Bronchial epithelial cell (primary cell): ENCODE measurements around the gene IFNAR2. TPM values are rescaled to one million over a fixed set of nuclear protein-coding genes. Genes with fewer than 3 reads are reported as not detected.

Experiments
- DNase-seq: peaks from one replicate; pipeline ENCODE4 v3.0.0-alpha.2; 2010; ENCODE audit warnings: low read depth
- FAIRE-seq: peaks from 2 replicates; lab custom pipeline; 2011; peaks lifted over from hg19 to GRCh38; lab: Jason Lieb, UNC
- H3K27me3 ChIP-seq: 2 replicates; pipeline ENCODE4 v1.5.1; 2011; ENCODE audit warnings: low read length; ENCODE audit not compliant: control insufficient read depth, insufficient read depth
- H3K36me3 ChIP-seq: 2 replicates; pipeline ENCODE4 v1.5.1; 2011; ENCODE audit warnings: low read length; ENCODE audit not compliant: control insufficient read depth, insufficient read depth
- H3K4me3 ChIP-seq: 2 replicates; pipeline ENCODE4 v1.5.1; 2011; ENCODE audit warnings: mild to moderate bottlenecking, low read depth, low read length, control low read depth
- total RNA-seq: library from RNA; depleted of rRNA; stranded (reverse); fragments of >200 nt; gene quantifications from 2 replicates; pipeline ENCODE4 v1.2.1, GENCODE V29; 2014
- TF ChIP-seq, protein P1 (sequence below): IDR thresholded peaks from 2 replicates; pipeline ENCODE4 v1.5.1; 2011; ENCODE audit warnings: mild to moderate bottlenecking, moderate library complexity, low read length, control low read depth, inconsistent platforms; ENCODE audit not compliant: insufficient read depth, severe bottlenecking

The IFNAR2 gene
- total RNA-seq, 1 donor from 2014 or later: 2.1 TPM

DNA sequence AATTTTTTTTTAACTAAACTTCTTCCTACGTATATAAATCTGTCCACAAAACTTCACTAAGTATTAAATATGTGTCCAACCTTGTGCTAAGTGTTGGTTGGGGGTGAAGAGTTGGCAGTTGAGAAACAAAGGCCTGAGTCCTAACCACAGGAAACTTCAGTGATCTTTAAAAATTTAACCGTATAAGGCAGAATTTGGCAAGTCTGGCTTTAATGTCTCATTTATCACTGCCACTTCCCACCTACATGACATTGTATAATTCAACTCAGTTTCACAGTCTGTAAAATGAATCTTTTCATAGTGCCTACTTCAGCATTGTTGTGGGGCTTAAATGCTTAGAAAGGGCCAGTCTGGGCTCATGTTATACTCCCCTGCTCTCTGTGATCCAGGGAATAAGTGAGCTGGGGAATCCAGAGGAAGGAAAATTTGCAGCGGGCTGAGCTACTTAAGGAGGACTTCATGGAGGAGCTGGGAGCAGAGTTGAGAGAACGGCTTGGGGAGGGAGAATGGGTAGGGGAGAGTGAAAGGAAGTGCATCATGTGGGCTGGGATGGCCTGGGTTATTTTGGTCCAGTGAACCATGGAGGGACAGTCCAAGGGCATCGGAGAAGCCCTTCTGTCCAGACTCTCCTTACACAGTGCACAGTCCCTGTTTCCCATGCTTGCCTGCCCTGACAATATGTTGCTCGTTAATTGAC, 14.5 kb downstream of the IFNAR2 start:
- DNase-seq: no peak
- TF ChIP-seq, protein P1, sequence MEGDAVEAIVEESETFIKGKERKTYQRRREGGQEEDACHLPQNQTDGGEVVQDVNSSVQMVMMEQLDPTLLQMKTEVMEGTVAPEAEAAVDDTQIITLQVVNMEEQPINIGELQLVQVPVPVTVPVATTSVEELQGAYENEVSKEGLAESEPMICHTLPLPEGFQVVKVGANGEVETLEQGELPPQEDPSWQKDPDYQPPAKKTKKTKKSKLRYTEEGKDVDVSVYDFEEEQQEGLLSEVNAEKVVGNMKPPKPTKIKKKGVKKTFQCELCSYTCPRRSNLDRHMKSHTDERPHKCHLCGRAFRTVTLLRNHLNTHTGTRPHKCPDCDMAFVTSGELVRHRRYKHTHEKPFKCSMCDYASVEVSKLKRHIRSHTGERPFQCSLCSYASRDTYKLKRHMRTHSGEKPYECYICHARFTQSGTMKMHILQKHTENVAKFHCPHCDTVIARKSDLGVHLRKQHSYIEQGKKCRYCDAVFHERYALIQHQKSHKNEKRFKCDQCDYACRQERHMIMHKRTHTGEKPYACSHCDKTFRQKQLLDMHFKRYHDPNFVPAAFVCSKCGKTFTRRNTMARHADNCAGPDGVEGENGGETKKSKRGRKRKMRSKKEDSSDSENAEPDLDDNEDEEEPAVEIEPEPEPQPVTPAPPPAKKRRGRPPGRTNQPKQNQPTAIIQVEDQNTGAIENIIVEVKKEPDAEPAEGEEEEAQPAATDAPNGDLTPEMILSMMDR: no peak
- H3K36me3 ChIP-seq: peaks cover 1% of the 10 kb centered on the region

DNA sequence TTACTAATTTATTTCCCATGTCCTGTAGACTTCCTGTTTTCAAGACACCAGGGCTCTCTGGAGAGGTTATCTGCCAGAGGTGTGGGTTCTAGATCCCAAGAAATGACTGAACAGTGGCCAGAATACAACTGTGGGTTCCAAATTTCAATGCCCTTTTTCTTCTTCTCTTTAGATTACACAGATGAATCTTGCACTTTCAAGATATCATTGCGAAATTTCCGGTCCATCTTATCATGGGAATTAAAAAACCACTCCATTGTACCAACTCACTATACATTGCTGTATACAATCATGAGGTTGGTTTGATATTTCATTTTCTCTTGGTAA, 15.0 kb downstream of the IFNAR2 start:
- FAIRE-seq (no peak), DNase-seq (no peak)
- Histone ChIP-seq H3K27me3 (no peaks in the 10 kb centered on the region), H3K4me3 (no peak overlapping the region), H3K36me3 (peaks cover 4% of the 10 kb centered on the region)
- TF ChIP-seq, protein P1: no peak

More for the DNA sequence above, 14.5 kb downstream of the IFNAR2 start:
- Histone ChIP-seq H3K4me3 (no peak overlapping the region), H3K27me3 (no peaks in the 10 kb centered on the region)
- no peak for FAIRE-seq

DNA sequence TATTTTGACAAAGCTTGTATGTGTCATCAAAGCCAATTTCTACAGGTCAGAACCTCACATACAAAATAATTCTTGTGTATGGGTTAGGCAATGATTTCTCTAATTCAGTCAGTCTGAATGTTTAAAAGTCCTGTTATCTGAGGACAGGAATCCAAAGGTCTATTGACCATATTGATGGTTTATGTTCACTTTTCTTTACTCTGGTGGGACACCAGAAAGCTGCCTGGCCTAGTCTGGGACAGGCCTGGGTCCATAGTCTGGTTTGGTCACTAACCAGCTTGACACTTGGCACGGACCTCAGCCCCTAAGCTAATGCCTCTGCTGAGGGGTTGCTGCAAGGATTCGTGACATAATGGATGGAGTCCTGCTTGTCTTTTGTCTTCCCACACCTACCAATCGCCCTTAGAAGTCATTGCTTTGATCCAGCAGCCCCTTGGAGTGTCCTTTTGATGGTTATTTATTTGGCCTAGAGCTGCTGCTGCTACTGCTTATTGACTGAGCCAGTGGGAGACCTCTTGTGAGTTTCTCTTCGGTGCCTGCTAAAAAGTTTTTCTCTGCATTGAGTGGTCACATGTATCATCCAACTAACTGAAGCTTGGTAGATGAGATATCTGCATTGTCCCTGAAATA, 15.7 kb downstream of the IFNAR2 start:
- FAIRE-seq: no peak
- no peak for DNase-seq
- TF ChIP-seq, protein P1: no peak
- Histone ChIP-seq H3K4me3 (no peak overlapping the region), H3K27me3 (no peaks in the 10 kb centered on the region), H3K36me3 (peaks cover 4% of the 10 kb centered on the region)

DNA sequence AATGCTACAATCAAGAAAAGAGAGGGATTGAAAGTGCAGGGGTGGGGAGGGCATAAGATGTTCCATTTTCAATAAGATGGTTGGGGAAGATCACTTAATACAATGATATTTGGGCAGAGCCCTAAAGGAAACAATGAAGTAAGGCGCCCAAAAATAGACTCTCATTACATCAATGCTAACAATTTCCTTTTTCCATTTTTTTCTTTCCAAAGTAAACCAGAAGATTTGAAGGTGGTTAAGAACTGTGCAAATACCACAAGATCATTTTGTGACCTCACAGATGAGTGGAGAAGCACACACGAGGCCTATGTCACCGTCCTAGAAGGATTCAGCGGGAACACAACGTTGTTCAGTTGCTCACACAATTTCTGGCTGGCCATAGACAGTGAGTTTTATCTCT, 16.8 kb downstream of the IFNAR2 start:
- H3K4me3 ChIP-seq: no peak overlapping the region
- peaks cover 4% of the 10 kb centered on the region for H3K36me3 ChIP-seq
- FAIRE-seq (no peak), DNase-seq (no peak)
- TF ChIP-seq, protein P1: no peak
- no peaks in the 10 kb centered on the region for H3K27me3 ChIP-seq

DNA sequence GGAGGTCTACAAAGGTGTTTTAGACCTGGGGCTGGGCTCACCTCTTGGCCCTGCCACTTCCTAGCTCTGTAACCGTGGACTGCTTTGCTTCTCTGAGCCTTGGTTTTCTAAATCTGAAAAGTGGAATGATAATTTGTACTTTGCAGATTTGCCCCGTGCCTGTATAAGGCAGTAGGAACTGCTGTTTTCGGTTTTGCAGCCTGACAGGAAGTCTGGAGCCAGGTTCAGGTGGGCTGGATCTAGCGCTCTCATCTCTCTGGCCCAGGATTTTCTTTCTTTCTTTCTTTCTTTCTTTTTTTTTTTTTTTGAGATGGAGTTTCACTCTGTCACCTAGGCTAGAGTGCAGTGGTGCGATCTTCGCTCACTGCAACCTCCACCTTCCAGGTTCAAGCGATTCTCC, 17.2 kb downstream of the IFNAR2 start:
- TF ChIP-seq, protein P1: no peak
- FAIRE-seq: no peak
- H3K4me3 ChIP-seq: no peak overlapping the region
- H3K27me3 ChIP-seq: no peaks in the 10 kb centered on the region
- H3K36me3 ChIP-seq: peaks cover 4% of the 10 kb centered on the region
- DNase-seq: no peak
